GM18526 (cell line): ENCODE data around the gene SLC17A8.

Experiments
- POLR2A ChIP-seq: IDR thresholded peaks from 3 replicates; pipeline ENCODE4 v1.6.1; 2011; ENCODE audit not compliant: insufficient read length; ENCODE audit errors: extremely low read depth

Gene SLC17A8

GRCh38 chr12:100360450-100360849 is 3.6 kb downstream of the SLC17A8 start:
- TF ChIP-seq POLR2A = no peak

DNA sequence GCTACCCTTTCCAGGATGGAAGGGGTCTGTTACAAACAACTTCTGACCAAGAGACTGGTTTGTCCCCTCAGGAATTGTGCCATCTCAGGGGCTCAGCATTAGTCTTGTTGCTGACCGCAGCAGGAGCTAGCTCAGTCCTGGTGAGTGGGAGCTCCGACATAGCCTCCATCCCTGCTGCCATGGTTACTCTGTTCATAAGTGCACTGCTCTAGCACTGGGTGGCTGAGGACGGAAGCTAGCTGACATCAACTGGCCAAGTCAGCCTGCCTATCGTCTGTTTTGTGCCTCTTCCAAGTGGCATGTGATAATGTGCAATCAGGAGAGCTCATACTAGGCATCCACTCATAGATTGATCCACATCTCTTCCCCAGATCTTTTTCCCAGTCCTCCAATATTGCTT is 7.5 kb downstream of the SLC17A8 start:
- no peak for TF ChIP-seq POLR2A

GRCh38 chr12:100365411-100365810 is 8.5 kb downstream of the SLC17A8 start:
- no peak for TF ChIP-seq POLR2A

DNA sequence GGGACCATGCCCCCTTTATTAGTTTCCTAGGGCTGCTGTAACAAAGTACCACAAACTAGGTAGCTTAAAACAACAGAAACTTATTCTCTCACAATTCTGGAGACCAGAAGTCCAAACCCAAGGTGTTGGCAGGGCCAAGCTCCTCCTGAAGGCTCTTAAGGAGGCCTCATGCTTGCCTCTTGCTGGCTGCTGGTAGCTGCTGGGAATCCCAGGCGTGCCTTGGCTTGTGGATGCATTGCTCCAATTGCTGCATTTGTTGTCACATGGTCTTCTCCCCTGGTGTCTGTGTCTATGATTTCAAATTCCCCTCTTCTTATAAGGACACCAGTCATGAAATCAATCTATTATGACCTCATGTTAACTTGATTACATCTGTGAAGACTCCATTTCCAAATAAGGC is 11.2 kb downstream of the SLC17A8 start:
- TF ChIP-seq POLR2A = no peak

DNA sequence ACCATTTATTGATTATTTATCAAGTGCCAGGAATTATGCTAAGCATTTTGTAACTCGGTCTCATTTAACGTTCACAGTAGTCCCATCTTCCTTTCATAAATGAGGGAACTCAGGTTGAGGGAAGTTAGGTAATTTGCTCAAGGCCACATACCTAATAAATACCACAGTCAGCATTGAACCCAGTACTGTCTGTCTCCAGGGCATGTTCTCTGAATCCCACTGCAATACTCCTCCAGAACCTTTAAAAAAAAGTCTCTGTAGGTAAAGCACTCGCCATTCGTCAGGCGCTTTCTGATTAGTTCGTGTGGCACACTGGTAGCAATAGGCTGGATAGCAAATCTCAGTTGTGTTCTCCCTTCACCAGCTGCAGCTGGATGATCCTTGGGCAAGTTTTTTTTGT is 14.3 kb downstream of the SLC17A8 start:
- TF ChIP-seq POLR2A = no peak

DNA sequence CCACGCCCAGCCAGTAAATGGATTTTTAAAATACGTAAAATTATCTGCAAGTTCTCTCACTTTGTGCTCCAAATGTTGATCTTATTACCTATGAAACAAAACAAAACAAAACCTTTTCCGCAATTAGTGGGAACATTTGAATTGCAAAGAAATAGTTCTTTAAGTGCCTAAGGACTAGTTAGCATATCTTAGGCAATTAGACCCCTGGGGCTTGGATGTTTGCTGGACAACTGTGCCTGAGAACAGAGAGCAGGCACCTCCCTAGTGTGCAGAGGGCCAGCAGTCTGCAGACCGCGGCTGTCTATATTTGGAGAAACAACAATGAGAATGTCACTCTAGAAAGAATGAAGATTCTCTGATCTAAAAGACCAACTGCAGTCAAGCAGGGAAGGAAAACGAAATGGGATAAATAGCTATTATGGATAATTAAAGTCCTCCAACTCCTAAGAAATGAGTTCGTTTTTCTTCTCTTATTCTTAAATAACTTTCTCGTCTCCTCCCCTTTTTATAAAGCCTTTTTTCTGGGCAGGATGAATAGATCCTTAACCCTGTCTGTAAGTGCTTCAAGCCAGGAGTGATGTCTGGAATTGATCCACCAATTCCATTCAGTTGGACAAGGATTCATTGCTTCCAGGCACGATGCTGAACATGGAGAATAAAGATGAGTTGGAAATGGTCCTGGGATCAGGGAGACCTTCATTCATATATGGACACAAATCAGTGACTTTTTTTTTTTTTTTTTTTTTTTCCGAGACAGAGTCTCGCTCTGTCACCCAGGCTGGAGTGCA is 16.2 kb downstream of the SLC17A8 start:
- TF ChIP-seq POLR2A = no peak

DNA sequence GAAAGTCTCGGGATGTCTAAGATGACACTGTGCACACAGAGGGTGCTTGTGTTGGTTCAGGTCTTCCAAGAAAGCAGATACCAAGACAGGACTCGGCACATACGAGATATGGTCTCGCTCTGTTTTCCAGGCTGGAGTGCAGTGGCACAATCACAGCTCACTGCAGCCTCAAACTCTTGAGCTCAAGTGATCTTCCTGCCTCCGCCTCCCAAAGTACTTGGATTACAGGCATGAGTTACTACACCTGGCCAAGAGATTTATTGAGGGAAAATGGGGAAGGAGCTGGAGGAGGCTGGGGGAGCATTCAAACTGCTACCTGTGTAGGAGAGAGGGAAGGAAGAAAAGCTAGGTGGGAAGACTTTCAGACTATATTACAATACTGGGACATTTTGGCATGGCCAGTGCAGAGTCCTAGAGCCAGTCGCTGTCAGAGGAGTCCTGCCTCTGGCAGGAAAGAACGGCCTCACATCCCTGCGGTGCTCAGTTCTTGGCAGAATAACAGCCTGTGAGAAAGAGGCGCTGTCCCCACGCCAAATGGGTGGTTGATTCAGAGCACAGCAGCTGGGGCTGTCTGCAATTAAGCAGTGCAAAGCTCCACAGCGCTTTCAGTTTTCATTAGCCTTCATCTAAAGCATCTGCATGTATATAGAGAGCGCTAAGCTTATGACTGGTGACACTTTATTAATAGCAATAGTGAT is 18.3 kb downstream of the SLC17A8 start:
- no peak for TF ChIP-seq POLR2A

- no peak for TF ChIP-seq POLR2A
Measured at GRCh38 chr12:100376161-100376560, 19.3 kb downstream of the SLC17A8 start.

GRCh38 chr12:100381379-100381778 is 24.5 kb downstream of the SLC17A8 start:
- no peak for TF ChIP-seq POLR2A

DNA sequence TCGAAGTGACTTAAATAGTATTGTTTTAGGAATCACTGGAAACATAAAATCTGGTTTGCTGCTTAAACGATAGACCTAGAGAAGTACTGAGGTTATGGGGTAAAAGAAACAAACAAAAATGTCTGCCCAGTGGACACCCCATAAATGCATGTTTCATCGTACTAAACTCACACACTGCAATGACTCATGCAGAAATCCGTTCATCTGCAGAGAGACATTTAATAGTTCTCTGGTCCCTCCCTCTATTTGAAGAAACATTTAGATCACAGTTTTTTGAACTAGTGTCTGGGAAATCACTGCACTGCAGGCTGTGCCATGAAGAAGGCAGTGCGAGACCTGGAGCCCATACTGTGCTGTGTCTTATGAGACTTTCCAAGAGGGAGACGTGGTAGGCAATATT is 25.5 kb downstream of the SLC17A8 start:
- no peak for TF ChIP-seq POLR2A

- no peak for TF ChIP-seq POLR2A
Measured at GRCh38 chr12:100383586-100384558, 27.0 kb downstream of the SLC17A8 start.

DNA sequence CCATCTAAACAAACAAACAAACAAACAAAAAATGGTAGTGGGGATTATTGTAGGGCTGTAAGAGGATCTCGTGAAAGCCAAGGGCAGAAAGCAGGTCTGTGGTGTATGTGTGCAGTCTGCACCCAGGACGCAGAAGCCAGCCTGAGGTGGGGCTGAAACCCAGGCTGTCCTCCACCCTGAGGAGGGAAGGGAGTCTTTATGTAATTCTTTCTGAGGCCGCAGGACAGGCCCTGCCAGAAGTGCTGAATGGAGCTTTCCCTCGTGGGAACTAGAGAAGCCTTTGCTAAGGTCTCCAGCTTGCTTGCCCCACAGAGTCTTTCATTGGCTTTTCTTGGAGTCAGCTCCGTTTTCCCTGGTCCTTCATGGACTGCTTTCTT is 27.7 kb downstream of the SLC17A8 start:
- TF ChIP-seq POLR2A = no peak

- TF ChIP-seq POLR2A = no peak
Measured at GRCh38 chr12:100388382-100388781, 31.5 kb downstream of the SLC17A8 start.

- no peak for TF ChIP-seq POLR2A
Measured at GRCh38 chr12:100391856-100392255, 35.0 kb downstream of the SLC17A8 start.

DNA sequence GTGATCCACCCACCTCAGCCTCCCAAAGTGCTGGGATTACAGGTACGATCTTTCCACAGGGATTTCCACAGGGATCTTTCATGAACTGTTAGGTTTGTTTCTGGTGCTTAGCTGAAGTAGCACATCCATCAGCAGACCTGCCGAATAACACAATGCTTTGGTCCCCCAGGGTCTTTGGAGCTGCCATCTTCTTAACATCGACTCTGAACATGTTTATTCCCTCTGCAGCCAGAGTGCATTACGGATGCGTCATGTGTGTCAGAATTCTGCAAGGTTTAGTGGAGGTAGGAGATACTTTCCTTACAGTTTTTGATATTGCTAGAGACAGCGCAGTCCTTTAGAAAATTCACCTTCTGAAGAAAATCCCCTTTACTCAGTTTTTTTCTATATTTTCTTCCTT is 36.3 kb downstream of the SLC17A8 start:
- TF ChIP-seq POLR2A = no peak

GRCh38 chr12:100395811-100396210 is 38.9 kb downstream of the SLC17A8 start:
- TF ChIP-seq POLR2A = no peak

DNA sequence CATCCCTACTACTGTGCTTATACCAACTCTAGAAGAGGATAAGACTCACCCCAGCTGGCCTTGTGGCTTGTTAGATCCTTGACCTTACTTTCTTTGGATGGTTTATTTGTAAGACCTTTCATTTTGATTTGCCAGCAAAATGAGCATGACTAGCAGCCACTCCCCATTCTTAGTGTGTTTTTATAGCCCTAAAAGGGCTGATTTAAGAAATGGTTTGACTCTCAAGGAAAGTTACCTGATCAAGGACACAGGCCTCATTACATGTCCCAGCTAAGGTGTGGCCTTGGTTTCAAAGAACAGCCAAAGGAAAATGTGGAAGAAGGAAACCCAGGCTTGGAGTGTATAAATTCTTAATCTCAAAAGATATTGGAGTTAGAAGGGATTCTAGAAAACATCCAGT is 41.4 kb downstream of the SLC17A8 start:
- TF ChIP-seq POLR2A = no peak
